ENCODE data around the gene FHAD1.

DNA sequence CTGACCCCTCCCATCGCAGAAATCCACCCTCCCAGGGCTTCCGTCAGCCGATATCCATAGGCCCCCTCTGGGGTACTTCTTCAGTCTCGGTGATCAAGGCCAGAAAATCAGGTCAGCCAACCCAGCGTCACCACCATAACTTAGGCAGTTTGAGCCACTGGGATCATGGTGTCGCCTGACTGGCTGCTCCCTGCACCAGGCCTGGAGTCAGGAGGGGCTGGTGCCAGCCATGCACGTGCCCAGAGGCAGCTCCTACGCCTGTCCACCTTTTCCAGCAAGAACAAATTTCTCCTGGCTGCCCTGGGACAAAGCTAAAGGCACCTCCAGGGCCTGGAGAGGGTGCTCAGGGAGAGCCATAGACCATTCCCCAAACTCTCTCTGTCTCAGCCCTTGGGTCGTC, 186.4 kb downstream of the FHAD1 start:
- TF ChIP-seq, protein P1, sequence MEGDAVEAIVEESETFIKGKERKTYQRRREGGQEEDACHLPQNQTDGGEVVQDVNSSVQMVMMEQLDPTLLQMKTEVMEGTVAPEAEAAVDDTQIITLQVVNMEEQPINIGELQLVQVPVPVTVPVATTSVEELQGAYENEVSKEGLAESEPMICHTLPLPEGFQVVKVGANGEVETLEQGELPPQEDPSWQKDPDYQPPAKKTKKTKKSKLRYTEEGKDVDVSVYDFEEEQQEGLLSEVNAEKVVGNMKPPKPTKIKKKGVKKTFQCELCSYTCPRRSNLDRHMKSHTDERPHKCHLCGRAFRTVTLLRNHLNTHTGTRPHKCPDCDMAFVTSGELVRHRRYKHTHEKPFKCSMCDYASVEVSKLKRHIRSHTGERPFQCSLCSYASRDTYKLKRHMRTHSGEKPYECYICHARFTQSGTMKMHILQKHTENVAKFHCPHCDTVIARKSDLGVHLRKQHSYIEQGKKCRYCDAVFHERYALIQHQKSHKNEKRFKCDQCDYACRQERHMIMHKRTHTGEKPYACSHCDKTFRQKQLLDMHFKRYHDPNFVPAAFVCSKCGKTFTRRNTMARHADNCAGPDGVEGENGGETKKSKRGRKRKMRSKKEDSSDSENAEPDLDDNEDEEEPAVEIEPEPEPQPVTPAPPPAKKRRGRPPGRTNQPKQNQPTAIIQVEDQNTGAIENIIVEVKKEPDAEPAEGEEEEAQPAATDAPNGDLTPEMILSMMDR (IDR thresholded peaks at IDR 0.05 in 2 of 3, conservative IDR thresholded peaks at IDR 0.05 in 1 of 3; ENCODE audit: borderline replicate concordance in 1 of 3, insufficient read depth in 1 of 3, low read depth in 2 of 3, low read length in 2 of 3) = no peak
- TF ChIP-seq ZFX (IDR thresholded peaks at IDR 0.05) (no peak), EZH2phosphoT487 (IDR thresholded peaks at IDR 0.05; ENCODE audit: borderline replicate concordance) (no peak), EZH2 (IDR thresholded peaks at IDR 0.05) (no peak), POLR2AphosphoS5 (IDR thresholded peaks at IDR 0.05; ENCODE audit: low read depth, low read length) (no peak)
- TF ChIP-seq, protein P2, sequence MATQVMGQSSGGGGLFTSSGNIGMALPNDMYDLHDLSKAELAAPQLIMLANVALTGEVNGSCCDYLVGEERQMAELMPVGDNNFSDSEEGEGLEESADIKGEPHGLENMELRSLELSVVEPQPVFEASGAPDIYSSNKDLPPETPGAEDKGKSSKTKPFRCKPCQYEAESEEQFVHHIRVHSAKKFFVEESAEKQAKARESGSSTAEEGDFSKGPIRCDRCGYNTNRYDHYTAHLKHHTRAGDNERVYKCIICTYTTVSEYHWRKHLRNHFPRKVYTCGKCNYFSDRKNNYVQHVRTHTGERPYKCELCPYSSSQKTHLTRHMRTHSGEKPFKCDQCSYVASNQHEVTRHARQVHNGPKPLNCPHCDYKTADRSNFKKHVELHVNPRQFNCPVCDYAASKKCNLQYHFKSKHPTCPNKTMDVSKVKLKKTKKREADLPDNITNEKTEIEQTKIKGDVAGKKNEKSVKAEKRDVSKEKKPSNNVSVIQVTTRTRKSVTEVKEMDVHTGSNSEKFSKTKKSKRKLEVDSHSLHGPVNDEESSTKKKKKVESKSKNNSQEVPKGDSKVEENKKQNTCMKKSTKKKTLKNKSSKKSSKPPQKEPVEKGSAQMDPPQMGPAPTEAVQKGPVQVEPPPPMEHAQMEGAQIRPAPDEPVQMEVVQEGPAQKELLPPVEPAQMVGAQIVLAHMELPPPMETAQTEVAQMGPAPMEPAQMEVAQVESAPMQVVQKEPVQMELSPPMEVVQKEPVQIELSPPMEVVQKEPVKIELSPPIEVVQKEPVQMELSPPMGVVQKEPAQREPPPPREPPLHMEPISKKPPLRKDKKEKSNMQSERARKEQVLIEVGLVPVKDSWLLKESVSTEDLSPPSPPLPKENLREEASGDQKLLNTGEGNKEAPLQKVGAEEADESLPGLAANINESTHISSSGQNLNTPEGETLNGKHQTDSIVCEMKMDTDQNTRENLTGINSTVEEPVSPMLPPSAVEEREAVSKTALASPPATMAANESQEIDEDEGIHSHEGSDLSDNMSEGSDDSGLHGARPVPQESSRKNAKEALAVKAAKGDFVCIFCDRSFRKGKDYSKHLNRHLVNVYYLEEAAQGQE (IDR thresholded peaks at IDR 0.05; ENCODE audit: low read depth) = no peak
- TF ChIP-seq, protein P3, sequence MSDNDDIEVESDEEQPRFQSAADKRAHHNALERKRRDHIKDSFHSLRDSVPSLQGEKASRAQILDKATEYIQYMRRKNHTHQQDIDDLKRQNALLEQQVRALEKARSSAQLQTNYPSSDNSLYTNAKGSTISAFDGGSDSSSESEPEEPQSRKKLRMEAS (IDR thresholded peaks at IDR 0.05) = no peak

Measured in HCT116 (cell line).